ENCODE data around the gene GPHA2.

The GPHA2 gene

GRCh38 chr11:64909653-64910343 lies 25.9 kb downstream of the GPHA2 start:
- DNase-seq: no peak

GRCh38 chr11:64908766-64909165 lies 26.9 kb downstream of the GPHA2 start:
- DNase-seq: no peak

GRCh38 chr11:64906314-64906635 lies 29.4 kb downstream of the GPHA2 start:
- no peak for DNase-seq

GRCh38 chr11:64905516-64906313 lies 30.0 kb downstream of the GPHA2 start:
- DNase-seq: no peak

- no peak for DNase-seq
Measured at GRCh38 chr11:64903291-64903833, 32.3 kb downstream of the GPHA2 start.

GRCh38 chr11:64902102-64902900 lies 33.4 kb downstream of the GPHA2 start:
- DNase-seq: no peak

- DNase-seq: no peak
Measured at GRCh38 chr11:64900774-64901173, 34.9 kb downstream of the GPHA2 start.

GRCh38 chr11:64900263-64900678 lies 35.4 kb downstream of the GPHA2 start:
- DNase-seq: peak; percentile 69 to 76

- no peak for DNase-seq
Measured at GRCh38 chr11:64898541-64898940, 37.2 kb downstream of the GPHA2 start.

- no peak for DNase-seq
Measured at GRCh38 chr11:64898076-64898445, 37.6 kb downstream of the GPHA2 start.

GRCh38 chr11:64897381-64898075 lies 38.2 kb downstream of the GPHA2 start:
- no peak for DNase-seq

GRCh38 chr11:64896448-64897022 lies 39.2 kb downstream of the GPHA2 start:
- DNase-seq: no peak

- no peak for DNase-seq
Measured at GRCh38 chr11:64894812-64895452, 40.8 kb downstream of the GPHA2 start.

GRCh38 chr11:64894070-64894811 lies 41.5 kb downstream of the GPHA2 start:
- peak; percentile 91 to 93 for DNase-seq

- DNase-seq: no peak
Measured at GRCh38 chr11:64893194-64894069, 42.3 kb downstream of the GPHA2 start.

GRCh38 chr11:64892838-64893193 lies 42.9 kb downstream of the GPHA2 start:
- DNase-seq: no peak

- no peak for DNase-seq
Measured at GRCh38 chr11:64892411-64892831, 43.3 kb downstream of the GPHA2 start.

- no peak for DNase-seq
Measured at GRCh38 chr11:64891880-64892279, 43.8 kb downstream of the GPHA2 start.

GRCh38 chr11:64891215-64891848 lies 44.4 kb downstream of the GPHA2 start:
- no peak for DNase-seq

- DNase-seq: no peak
Measured at GRCh38 chr11:64890522-64890939, 45.2 kb downstream of the GPHA2 start.

Measured in activated CD4-positive, alpha-beta T cell treated with anti-CD3 and anti-CD28 coated beads for 4 hours (primary cell).